ENCODE results near the gene CCDC40. TPM values are rescaled to one million over a fixed set of nuclear protein-coding genes. Genes with fewer than 3 reads are reported as not detected.

CCDC40 gene
- total RNA-seq, 1 donor from 2014 or later: 7.7 TPM

DNA sequence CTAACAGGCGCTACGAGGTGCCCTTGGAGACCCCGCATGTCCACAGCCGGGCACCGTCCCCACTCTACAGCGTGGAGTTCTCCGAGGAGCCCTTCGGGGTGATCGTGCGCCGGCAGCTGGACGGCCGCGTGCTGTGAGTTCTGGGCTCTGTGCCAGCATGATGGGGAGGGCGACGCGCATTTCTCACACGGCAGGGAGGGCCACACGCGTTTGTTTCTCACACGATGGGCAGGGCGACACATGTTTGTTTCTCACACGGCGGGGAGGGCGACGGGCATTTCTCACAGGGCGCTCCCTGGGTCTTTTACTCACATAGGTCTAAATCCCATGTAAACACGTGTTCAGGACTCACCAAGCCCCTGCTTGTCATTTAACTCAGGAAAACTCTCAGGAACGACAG is 69.3 kb downstream of the CCDC40 start:
- peak overlapping the region; percentile 40 for H3K27ac Mint-ChIP-seq (ENCODE audit: unreplicated experiment)
- peaks cover 12% of the 10 kb centered on the region for H3K36me3 Mint-ChIP-seq (ENCODE audit: low read depth, unreplicated experiment)
- no peak overlapping the region for H3K4me3 Mint-ChIP-seq (ENCODE audit: unreplicated experiment)
- H3K9me3 Mint-ChIP-seq (ENCODE audit: unreplicated experiment): no peaks in the 10 kb centered on the region
- peaks cover 9% of the 10 kb centered on the region for H3K4me1 Mint-ChIP-seq (ENCODE audit: unreplicated experiment)
- DNase-seq (ENCODE audit: low spot score): no peak
- peaks cover 11% of the 10 kb centered on the region for H3K27me3 Mint-ChIP-seq (ENCODE audit: unreplicated experiment)
- TF ChIP-seq, protein P1, sequence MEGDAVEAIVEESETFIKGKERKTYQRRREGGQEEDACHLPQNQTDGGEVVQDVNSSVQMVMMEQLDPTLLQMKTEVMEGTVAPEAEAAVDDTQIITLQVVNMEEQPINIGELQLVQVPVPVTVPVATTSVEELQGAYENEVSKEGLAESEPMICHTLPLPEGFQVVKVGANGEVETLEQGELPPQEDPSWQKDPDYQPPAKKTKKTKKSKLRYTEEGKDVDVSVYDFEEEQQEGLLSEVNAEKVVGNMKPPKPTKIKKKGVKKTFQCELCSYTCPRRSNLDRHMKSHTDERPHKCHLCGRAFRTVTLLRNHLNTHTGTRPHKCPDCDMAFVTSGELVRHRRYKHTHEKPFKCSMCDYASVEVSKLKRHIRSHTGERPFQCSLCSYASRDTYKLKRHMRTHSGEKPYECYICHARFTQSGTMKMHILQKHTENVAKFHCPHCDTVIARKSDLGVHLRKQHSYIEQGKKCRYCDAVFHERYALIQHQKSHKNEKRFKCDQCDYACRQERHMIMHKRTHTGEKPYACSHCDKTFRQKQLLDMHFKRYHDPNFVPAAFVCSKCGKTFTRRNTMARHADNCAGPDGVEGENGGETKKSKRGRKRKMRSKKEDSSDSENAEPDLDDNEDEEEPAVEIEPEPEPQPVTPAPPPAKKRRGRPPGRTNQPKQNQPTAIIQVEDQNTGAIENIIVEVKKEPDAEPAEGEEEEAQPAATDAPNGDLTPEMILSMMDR (IDR thresholded peaks at IDR 0.05; ENCODE audit: unreplicated experiment): no peak

DNA sequence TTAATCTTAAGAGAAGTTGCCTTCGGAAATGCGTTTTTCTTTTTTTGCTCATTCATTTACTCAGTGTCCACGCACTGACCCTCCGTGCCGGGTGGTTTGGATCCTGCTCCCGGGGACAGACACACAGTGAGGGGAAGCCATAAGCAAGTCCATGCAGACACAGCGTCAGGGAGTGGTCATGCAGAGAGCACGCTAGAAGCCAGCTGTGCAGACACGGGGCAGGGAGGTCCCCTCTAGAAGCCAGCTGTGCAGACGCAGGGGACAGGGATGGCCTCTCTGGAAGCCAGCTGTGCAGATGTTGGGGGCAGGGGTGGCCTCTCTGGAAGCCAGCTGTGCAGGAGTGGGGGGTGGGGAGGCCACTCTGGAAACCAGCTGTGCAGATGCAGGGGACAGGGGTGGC is 69.7 kb downstream of the CCDC40 start:
- Mint-ChIP-seq H3K4me1 (ENCODE audit: unreplicated experiment) (peaks cover 7% of the 10 kb centered on the region), H3K36me3 (ENCODE audit: low read depth, unreplicated experiment) (peaks cover 13% of the 10 kb centered on the region), H3K27ac (ENCODE audit: unreplicated experiment) (peak overlapping the region; percentile 40), H3K9me3 (ENCODE audit: unreplicated experiment) (no peaks in the 10 kb centered on the region), H3K27me3 (ENCODE audit: unreplicated experiment) (peaks cover 9% of the 10 kb centered on the region), H3K4me3 (ENCODE audit: unreplicated experiment) (no peak overlapping the region)
- TF ChIP-seq, protein P1 (IDR thresholded peaks at IDR 0.05; ENCODE audit: unreplicated experiment): no peak
- no peak for DNase-seq (ENCODE audit: low spot score)

GRCh38 chr17:80106751-80107150 is 70.3 kb downstream of the CCDC40 start:
- Mint-ChIP-seq H3K9me3 (ENCODE audit: unreplicated experiment) (no peaks in the 10 kb centered on the region), H3K27ac (ENCODE audit: unreplicated experiment) (no peak overlapping the region), H3K27me3 (ENCODE audit: unreplicated experiment) (peaks cover 9% of the 10 kb centered on the region), H3K4me1 (ENCODE audit: unreplicated experiment) (peaks cover 7% of the 10 kb centered on the region), H3K4me3 (ENCODE audit: unreplicated experiment) (no peak overlapping the region), H3K36me3 (ENCODE audit: low read depth, unreplicated experiment) (peaks cover 17% of the 10 kb centered on the region)
- DNase-seq (ENCODE audit: low spot score): no peak
- TF ChIP-seq, protein P1 (IDR thresholded peaks at IDR 0.05; ENCODE audit: unreplicated experiment): no peak

- TF ChIP-seq, protein P1 (IDR thresholded peaks at IDR 0.05; ENCODE audit: unreplicated experiment): no peak
- no peak for DNase-seq (ENCODE audit: low spot score)
- peaks cover 17% of the 10 kb centered on the region for H3K36me3 Mint-ChIP-seq (ENCODE audit: low read depth, unreplicated experiment)
- peaks cover 7% of the 10 kb centered on the region for H3K4me1 Mint-ChIP-seq (ENCODE audit: unreplicated experiment)
- H3K27me3 Mint-ChIP-seq (ENCODE audit: unreplicated experiment): peaks cover 8% of the 10 kb centered on the region
- H3K4me3 Mint-ChIP-seq (ENCODE audit: unreplicated experiment): no peak overlapping the region
- no peak overlapping the region for H3K27ac Mint-ChIP-seq (ENCODE audit: unreplicated experiment)
- no peaks in the 10 kb centered on the region for H3K9me3 Mint-ChIP-seq (ENCODE audit: unreplicated experiment)
Observed at GRCh38 chr17:80107231-80108021, 71.0 kb downstream of the CCDC40 start.
